Hypothalamus (tissue), 51 donors: ENCODE measurements around the gene CEP72.
A peak's percentile ranks its signal among the peaks of the same experiment; 100 is the strongest.
"Not testable (repeated sequence)": the region's sequence is repeated elsewhere in the genome, so short reads cannot be mapped to it uniquely, and the experiment has no call there.

Source experiments
- DNase-seq, 51 donors: peaks; one replicate each; lab custom pipeline; 2025; lab: John Stamatoyannopoulos, UW

The CEP72 gene

GRCh38 chr5:693271-694041 is 81.3 kb downstream of the CEP72 start, which contains the start of gene TPPP:
TSS of gene TPPP (minus strand) at chr5:693352. CDS start at chr5:678060, 15,292 bp downstream.
- peak; percentile 27 to 98 (median 84) for DNase-seq

- DNase-seq = not testable (repeated sequence)
Measured at GRCh38 chr5:694042-694431, 81.9 kb downstream of the CEP72 start.

GRCh38 chr5:695475-695874 is 83.3 kb downstream of the CEP72 start:
- not testable (repeated sequence) for DNase-seq

GRCh38 chr5:696191-696590 is 84.1 kb downstream of the CEP72 start:
- not testable (repeated sequence) for DNase-seq

- DNase-seq = not testable (repeated sequence)
Measured at GRCh38 chr5:696753-697702, 84.9 kb downstream of the CEP72 start.
